Activated CD4-positive, CD25-positive, alpha-beta regulatory T cell (primary cell): ENCODE data around the gene SLC52A1.
A peak's percentile ranks its signal among the peaks of the same experiment; 100 is the strongest.

ENCODE experiments used
- DNase-seq, 4 experiments: peaks; one replicate each; lab custom pipeline; 2025; lab: John Stamatoyannopoulos, UW

SLC52A1 gene

DNA sequence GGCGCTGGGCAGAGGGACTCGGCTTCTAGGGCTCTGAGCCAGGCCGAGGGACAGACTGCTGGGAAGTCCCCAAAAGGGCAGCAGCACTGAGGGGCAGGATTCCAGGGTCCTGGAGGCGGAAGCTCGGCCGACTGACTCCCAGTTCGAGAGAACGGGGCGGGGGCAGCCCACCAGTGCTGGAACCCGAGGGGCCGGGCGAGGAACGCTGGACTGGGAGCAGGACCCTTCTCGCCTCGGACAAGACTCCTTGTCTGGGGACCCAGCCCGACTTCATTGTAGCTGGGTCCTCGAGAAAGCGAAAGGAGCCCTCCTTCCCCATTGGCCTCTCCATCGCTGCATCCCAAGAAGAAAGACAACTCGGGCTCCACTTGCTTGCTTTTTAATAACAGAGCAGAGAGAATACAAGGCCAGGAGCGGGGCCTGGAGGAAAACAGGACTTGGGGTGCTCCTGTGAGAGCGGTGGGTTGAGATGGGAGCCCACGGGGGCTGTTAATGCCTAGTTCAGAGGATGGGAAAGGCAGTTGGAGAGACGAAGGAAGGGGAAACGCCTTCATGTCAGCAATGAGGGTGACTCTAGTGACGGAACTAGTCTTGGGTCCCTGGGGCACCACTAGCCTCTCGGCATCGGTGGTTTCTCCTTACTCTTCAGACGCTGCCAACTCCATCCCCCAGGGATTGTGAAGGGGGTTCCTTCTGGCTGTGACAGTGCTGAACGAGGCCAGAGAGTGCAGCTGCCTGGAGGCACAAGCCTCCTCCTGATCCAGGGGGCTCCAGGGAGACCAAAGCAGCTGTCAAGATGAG, 47.3 kb downstream of the SLC52A1 start:
- no peak for DNase-seq

DNA sequence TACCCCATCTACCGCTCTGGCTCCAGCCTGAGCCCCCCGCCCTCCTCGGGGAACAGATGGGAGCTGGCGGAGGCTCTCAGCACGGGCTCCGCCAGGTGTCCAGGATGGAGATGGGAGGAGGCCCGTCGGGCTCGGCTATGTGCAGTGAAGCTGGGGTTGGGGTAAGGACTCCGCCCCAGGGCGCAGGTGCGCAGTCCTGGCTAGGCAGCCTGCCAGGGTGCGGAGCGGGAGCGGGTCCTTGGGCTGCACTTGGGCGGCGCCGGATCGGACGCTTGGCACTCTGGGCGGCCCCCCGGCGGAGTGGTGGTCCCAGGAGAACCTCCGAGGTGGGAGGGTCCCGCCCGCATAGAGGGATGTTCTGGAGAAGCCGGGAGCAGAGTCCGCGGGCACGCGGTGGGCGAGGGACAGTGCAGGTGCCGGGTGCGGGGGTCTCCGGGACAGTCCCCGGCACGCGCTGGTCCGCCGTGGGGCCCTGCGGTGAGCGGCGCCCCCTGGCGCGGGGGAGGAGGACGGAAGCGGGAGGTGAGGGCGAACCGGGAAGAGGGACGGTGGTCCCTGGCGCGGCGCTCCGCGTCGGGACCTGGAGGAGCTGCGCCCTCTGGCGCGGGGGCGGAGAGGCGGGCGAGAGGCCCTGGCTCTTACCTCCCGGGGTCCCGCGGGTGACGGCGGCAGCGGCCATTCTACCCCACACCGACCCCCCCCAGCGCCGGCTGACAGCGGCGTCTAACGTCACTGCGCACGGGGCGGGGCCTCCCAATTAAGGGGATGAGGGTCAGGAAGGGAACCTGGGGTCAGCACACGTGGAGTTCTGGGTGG, 48.1 kb downstream of the SLC52A1 start, which contains the start of gene CAMTA2:
Gene CAMTA2 (minus strand): TSS at position 725 of the 816 bp plus-strand sequence. CDS start 1,453 bp downstream, outside the sequence.
- peak; percentile 72 to 83 (median 80) for DNase-seq

DNA sequence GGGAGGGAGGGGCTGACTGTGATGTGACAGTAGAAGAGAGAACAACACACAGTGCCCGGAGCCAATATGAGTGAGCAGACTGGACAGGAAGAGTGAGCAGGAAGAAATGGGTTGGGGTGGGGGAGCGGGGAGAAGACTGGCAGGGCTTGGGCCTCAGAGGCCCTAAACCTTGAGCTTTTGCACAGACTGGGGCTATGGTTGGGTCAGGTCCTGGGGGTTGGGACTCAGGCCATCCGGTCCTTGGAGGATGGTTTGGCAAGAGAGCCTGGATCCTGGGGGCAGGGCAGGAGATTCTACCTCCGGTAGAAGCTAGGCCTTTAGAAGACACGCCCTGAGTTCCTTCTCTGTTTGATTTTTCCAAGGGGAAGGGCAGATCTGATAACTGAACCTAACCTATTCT, 48.8 kb downstream of the SLC52A1 start:
- no peak for DNase-seq
